CD4-positive, alpha-beta T cell (primary cell): ENCODE data around the gene TRAK2. TPM values are rescaled to one million over a fixed set of nuclear protein-coding genes. Genes with fewer than 3 reads are reported as not detected.
A peak's percentile ranks its signal among the peaks of the same experiment; 100 is the strongest.

Experiments
- ATAC-seq: fragments of 200-7000 bp; cut with Tn5 transposase; one replicate; pipeline ENCODE4 v1.10.0; 2022; ENCODE audit warnings: mild to moderate bottlenecking; ENCODE audit not compliant: poor library complexity
- CTCF ChIA-PET: fragments of 350-600 bp; sonication (Branson Sonifier 250); formaldehyde crosslinking; loops from one replicate; lab custom pipeline; 2021; ENCODE audit warnings: antibody characterized with exemption, inconsistent platforms; lab: Charles Lee
- POLR2A ChIA-PET: fragments of 350-600 bp; sonication (Branson Sonifier 250); formaldehyde crosslinking; loops from one replicate; lab custom pipeline; 2021; ENCODE audit warnings: antibody characterized with exemption, inconsistent platforms; lab: Charles Lee
- DNase-seq, 14 experiments: peaks; one replicate each; pipeline ENCODE4 v3.0.0-alpha.2; 2013 to 2020; ENCODE audit warnings: mixed read lengths in 2 of 14
- H3K27ac ChIP-seq, 2 donors: one replicate each; pipeline versions ENCODE4 v1.5.1 to v1.7.0; 2013; ENCODE audit warnings: low read length in 2 of 2, low read depth in 1 of 2, mild to moderate bottlenecking in 1 of 2
- H3K27me3 ChIP-seq, 2 experiments: 1 replicate in 1 of 2; 2 replicates in 1 of 2; pipeline versions ENCODE4 v1.6.1 to v1.7.0; 2013; ENCODE audit warnings: low read length in 2 of 2, control low read depth in 1 of 2, mild to moderate bottlenecking in 1 of 2, moderate library complexity in 1 of 2; ENCODE audit not compliant: insufficient read depth in 2 of 2, control insufficient read depth in 1 of 2
- H3K36me3 ChIP-seq: one replicate; pipeline ENCODE4 v1.6.1; 2013; ENCODE audit warnings: low read length, control low read depth; ENCODE audit not compliant: insufficient read depth
- H3K4me1 ChIP-seq: one replicate; pipeline ENCODE4 v1.6.1; 2013; ENCODE audit warnings: low read length, control low read depth; ENCODE audit not compliant: insufficient read depth
- H3K4me3 ChIP-seq: one replicate; pipeline ENCODE4 v1.5.1; 2013; ENCODE audit warnings: mild to moderate bottlenecking, low read length, moderate library complexity
- H3K9me3 ChIP-seq, 2 experiments: 1 replicate in 1 of 2; 2 replicates in 1 of 2; pipeline versions ENCODE4 v1.6.1 to v1.7.0; 2013; ENCODE audit warnings: low read length in 2 of 2, mild to moderate bottlenecking in 2 of 2, control low read depth in 1 of 2, moderate library complexity in 1 of 2; ENCODE audit not compliant: control insufficient read depth in 1 of 2, insufficient read depth in 1 of 2
- H3K27ac Mint-ChIP-seq: one replicate; pipeline ENCODE4 v1.8.0; 2020; ENCODE audit warnings: mixed read lengths
- H3K27me3 Mint-ChIP-seq: one replicate; pipeline ENCODE4 v1.8.0; 2021; ENCODE audit warnings: mixed read lengths
- H3K36me3 Mint-ChIP-seq: one replicate; pipeline ENCODE4 v1.8.0; 2021; ENCODE audit warnings: low read depth, mixed read lengths
- H3K4me1 Mint-ChIP-seq: one replicate; pipeline ENCODE4 v1.8.0; 2021; ENCODE audit warnings: low read depth, mixed read lengths
- H3K4me3 Mint-ChIP-seq: one replicate; pipeline ENCODE4 v1.8.0; 2020; ENCODE audit warnings: mild to moderate bottlenecking, mixed read lengths
- H3K9me3 Mint-ChIP-seq: one replicate; pipeline ENCODE4 v1.8.0; 2020; ENCODE audit warnings: mixed read lengths
- intact Hi-C, 2 experiments: fragments of 100-400 bp; cut with DNase I in 1 of 2; cut with micrococcal nuclease in 1 of 2; formaldehyde crosslinking; loops; one replicate each; pipeline versions ENCODE4 v1.15.1 to v1.9.0; 2023 to 2025; cut with DNase I, micrococcal nuclease
- polyA plus RNA-seq, 2 donors: library from polyadenylated mRNA; unstranded; fragments of 120-200 nt; gene quantifications; one replicate each; pipeline ENCODE4 v1.2.1, GENCODE V29; 2013
- total RNA-seq, 174 experiments: library from RNA in 2 of 174; stranded (reverse) in 2 of 174; gene quantifications; one replicate each; pipeline ENCODE4 v1.2.3 and lab custom pipeline; 2021 to 2026
- TF ChIP-seq, protein P1 (sequence below): fragments of 200-600 bp; IDR thresholded peaks from one replicate; pipeline ENCODE4 v1.8.0; 2022; ENCODE audit warnings: antibody characterized with exemption, mild to moderate bottlenecking

The TRAK2 gene, protein sequence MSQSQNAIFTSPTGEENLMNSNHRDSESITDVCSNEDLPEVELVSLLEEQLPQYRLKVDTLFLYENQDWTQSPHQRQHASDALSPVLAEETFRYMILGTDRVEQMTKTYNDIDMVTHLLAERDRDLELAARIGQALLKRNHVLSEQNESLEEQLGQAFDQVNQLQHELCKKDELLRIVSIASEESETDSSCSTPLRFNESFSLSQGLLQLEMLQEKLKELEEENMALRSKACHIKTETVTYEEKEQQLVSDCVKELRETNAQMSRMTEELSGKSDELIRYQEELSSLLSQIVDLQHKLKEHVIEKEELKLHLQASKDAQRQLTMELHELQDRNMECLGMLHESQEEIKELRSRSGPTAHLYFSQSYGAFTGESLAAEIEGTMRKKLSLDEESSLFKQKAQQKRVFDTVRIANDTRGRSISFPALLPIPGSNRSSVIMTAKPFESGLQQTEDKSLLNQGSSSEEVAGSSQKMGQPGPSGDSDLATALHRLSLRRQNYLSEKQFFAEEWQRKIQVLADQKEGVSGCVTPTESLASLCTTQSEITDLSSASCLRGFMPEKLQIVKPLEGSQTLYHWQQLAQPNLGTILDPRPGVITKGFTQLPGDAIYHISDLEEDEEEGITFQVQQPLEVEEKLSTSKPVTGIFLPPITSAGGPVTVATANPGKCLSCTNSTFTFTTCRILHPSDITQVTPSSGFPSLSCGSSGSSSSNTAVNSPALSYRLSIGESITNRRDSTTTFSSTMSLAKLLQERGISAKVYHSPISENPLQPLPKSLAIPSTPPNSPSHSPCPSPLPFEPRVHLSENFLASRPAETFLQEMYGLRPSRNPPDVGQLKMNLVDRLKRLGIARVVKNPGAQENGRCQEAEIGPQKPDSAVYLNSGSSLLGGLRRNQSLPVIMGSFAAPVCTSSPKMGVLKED
- 10 to 100 TPM; 32.5 to 35.6 TPM for total RNA-seq
- 29.6 TPM for polyA plus RNA-seq (2013, experiment 1 of 2)
- polyA plus RNA-seq (2013, experiment 2 of 2) = 34.4 TPM
- total RNA-seq (lab: John Stamatoyannopoulos, UW) = 40.9 to 242 (median 104) reads per million in 172 experiments

DNA sequence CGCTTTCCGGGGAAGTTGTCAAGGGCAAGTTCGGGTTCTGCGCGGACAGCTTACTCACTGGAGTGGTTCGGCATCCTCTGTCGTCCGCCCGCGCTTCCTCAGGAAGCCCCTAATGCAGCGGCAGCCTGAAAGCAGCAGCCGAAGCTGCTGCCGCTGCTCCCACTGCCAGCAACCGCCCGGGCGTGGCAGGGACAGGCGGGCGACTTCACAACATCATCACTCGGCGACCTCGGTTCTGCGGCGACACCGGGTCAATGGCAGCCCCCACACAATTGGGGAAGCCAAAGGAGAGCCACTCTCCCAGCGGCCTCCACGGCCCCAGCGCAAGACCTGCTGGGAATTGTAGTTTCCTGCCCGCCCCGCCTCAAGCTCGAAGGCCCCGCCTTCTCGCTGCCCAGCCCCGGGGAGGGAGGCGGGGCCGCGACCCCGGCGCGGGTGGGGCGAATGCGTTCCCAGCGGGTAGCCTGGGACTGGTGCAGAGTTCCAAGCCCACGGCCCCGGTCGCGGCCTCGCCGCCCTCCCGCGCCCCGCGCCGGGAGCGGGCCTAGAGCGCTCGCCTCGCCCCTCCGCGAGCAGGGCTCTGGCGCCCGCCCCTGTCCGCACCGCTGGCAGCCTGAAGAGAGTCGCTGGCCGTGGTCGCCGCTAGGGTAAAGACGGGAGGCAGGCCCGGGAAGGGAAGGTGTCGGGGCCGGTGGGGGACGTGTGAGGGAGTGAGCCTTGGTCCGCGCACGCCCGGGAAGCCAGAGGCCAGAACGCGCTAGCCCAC is at the start of gene TRAK2, which contains the start of gene STRADB:
TSS of gene TRAK2 (minus strand) at position 167 of the 766 bp plus-strand sequence. CDS start 30,951 bp downstream, outside the sequence.
TSS of gene STRADB (plus strand) at position 449 of the 766 bp plus-strand sequence. CDS start 3,101 bp downstream, outside the sequence.
- peaks cover 44% of the 10 kb centered on the region for H3K4me1 ChIP-seq
- ChIA-PET CTCF (interaction anchor here (0.7 to 2.2 kb wide), 9 partner anchors 10 to 488 kb away, joined by 3 to 8 read pairs (median 4); partner anchors contain the start of gene ORC2), POLR2A (interaction anchor here (0.6 to 3.8 kb wide), 33 partner anchors 9 to 1788 kb away, joined by 3 to 48 read pairs (median 5); partner anchors contain the start of genes ALS2, BZW1, CFLAR and CLK1)
- peaks cover 3% of the 10 kb centered on the region for H3K36me3 ChIP-seq
- TF ChIP-seq, protein P1, sequence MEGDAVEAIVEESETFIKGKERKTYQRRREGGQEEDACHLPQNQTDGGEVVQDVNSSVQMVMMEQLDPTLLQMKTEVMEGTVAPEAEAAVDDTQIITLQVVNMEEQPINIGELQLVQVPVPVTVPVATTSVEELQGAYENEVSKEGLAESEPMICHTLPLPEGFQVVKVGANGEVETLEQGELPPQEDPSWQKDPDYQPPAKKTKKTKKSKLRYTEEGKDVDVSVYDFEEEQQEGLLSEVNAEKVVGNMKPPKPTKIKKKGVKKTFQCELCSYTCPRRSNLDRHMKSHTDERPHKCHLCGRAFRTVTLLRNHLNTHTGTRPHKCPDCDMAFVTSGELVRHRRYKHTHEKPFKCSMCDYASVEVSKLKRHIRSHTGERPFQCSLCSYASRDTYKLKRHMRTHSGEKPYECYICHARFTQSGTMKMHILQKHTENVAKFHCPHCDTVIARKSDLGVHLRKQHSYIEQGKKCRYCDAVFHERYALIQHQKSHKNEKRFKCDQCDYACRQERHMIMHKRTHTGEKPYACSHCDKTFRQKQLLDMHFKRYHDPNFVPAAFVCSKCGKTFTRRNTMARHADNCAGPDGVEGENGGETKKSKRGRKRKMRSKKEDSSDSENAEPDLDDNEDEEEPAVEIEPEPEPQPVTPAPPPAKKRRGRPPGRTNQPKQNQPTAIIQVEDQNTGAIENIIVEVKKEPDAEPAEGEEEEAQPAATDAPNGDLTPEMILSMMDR = no peak
- H3K9me3 ChIP-seq = no peaks in the 10 kb centered on the region
- H3K4me3 ChIP-seq = peak within 1 kb of the TSS; percentile 90
- ATAC-seq (peak; percentile 84), DNase-seq (peak; percentile 87 to 98 (median 92))
- peak within 1 kb of the TSS; percentile 83 to 85 for H3K27ac ChIP-seq
- Mint-ChIP-seq H3K27ac (peak within 1 kb of the TSS; percentile 98), H3K9me3 (no peaks in the 10 kb centered on the region), H3K4me3 (peak within 1 kb of the TSS; percentile 97), H3K27me3 (no peaks in the 10 kb centered on the region), H3K4me1 (peaks cover 61% of the 10 kb centered on the region), H3K36me3 (peaks cover 24% of the 10 kb centered on the region)
- H3K27me3 ChIP-seq = no peaks in the 10 kb centered on the region
- intact Hi-C loops = loop anchor here (2.0 to 10.0 kb wide), 12 partner anchors 19 to 1563 kb away; partner anchors contain the start of genes TMEM237 (in 2 of the 2), BZW1 (in 1 of the 2), CASP8 (in 1 of the 2) and CLK1 (in 1 of the 2)

DNA sequence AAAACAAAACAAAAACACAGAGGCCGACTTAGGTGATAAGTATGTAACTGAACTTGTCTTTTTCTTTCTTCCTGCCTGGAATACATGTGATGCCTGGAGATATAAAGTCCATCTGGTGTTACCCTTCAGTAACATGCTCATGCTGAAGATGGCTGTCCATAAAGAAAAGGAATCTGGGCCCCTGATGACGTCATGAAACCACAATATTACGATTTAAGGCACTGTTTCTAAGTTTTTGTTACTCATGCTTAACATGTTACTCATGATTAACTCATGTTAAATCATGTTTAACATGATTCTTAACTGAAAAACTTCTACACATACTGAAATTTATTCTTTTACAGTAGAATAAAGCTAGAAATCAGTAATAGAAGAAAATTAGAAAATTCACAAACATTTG is 49.3 kb upstream of the TRAK2 start:
- ChIA-PET POLR2A (no interaction called here), CTCF (no interaction called here)
- H3K9me3 ChIP-seq = peaks cover 9 to 10% of the 10 kb centered on the region in 2 experiments
- no peak for DNase-seq
- no peak overlapping the region for H3K4me3 ChIP-seq
- Mint-ChIP-seq H3K4me3 (no peak overlapping the region), H3K36me3 (peaks cover 30% of the 10 kb centered on the region), H3K9me3 (peaks cover 18% of the 10 kb centered on the region), H3K27me3 (peaks cover 4% of the 10 kb centered on the region), H3K27ac (no peak overlapping the region), H3K4me1 (no peaks in the 10 kb centered on the region)
- no peaks in the 10 kb centered on the region for H3K4me1 ChIP-seq
- TF ChIP-seq, protein P1 = no peak
- intact Hi-C loops = no loop called here
- no peaks in the 10 kb centered on the region for H3K27me3 ChIP-seq
- ATAC-seq = no peak
- no peaks in the 10 kb centered on the region for H3K36me3 ChIP-seq
- no peak overlapping the region for H3K27ac ChIP-seq
